ENCODE results near the gene NPAS3. TPM values are rescaled to one million over a fixed set of nuclear protein-coding genes. Genes with fewer than 3 reads are reported as not detected.

NPAS3 gene
- not detected in 5 replicates for total RNA-seq (2022; extraction: Qiagen RNA extraction)

DNA sequence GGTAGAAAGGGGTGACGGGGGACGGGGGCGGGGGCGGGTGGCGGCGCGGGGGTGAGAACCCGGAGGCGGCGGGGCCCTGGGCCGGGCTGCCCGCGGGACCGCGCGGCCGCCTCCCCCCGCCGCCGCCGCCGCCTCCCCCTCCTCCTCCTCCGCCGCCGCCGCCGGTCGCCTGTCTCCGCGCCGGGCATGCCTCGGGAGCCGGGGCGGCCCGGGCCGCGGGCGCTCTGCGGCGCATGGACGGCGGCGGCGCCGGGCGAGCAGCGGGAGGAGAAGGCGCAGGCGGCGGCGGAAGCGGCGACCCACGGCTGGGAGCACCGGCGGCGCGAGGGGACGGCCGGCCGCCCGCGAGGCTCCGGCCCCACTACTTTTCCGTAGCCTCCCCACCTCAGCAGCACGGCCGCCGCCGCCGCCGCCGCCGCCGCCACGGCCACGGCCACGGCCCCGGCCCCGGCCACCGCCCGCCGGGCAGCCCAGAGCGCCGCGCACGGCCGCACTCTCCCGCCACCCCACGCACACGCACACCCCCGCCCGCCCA lies at the start of gene NPAS3:
Gene NPAS3 (plus strand): TSS at position 161 of the 535 bp plus-strand sequence.

